H4 (cell line): Measurements from ENCODE around the gene UBL5. TPM values are rescaled to one million over a fixed set of nuclear protein-coding genes. Genes with fewer than 3 reads are reported as not detected.
"Not testable (repeated sequence)": the region's sequence is repeated elsewhere in the genome, so short reads cannot be mapped to it uniquely, and the experiment has no call there.

Source experiments
- DNase-seq: peaks from one replicate; pipeline ENCODE4 v3.0.0-alpha.2; 2015; ENCODE audit warnings: low spot score
- total RNA-seq: library from RNA; depleted of rRNA; stranded (reverse); fragments of >200 nt; shearing (Covaris generic); gene quantifications from 2 replicates; pipeline ENCODE4 v1.2.3, GENCODE V29; 2014

The UBL5 gene
- total RNA-seq, 1 experiment from 2014 or later: 736 TPM

GRCh38 chr19:9811139-9811538, 16.6 kb upstream of the UBL5 start:
- DNase-seq: no peak

GRCh38 chr19:9818175-9818733, 9.5 kb upstream of the UBL5 start:
- DNase-seq: no peak

- peak; percentile 98 for DNase-seq
Observed at GRCh38 chr19:9818734-9819595, 8.8 kb upstream of the UBL5 start, which contains the start of gene FBXL12. TSS of gene FBXL12 (minus strand) at chr19:9819079. CDS start at chr19:9818813, 266 bp downstream.

GRCh38 chr19:9819596-9819909, 8.2 kb upstream of the UBL5 start:
- DNase-seq: no peak

GRCh38 chr19:9820034-9820433, 7.7 kb upstream of the UBL5 start:
- DNase-seq: not testable (repeated sequence)

GRCh38 chr19:9823816-9824215, 3.9 kb upstream of the UBL5 start:
- no peak for DNase-seq

GRCh38 chr19:9828551-9829063, 889 bp downstream of the UBL5 start:
- DNase-seq: no peak

- no peak for DNase-seq
Observed at GRCh38 chr19:9834307-9834725, 6.6 kb downstream of the UBL5 start.

GRCh38 chr19:9834726-9835506, 7.2 kb downstream of the UBL5 start, which contains the start of gene PIN1:
TSS of gene PIN1 (plus strand) at chr19:9835318. CDS start at chr19:9835345, 27 bp downstream.
- DNase-seq: peak; percentile 96

- no peak for DNase-seq
Observed at GRCh38 chr19:9835507-9835949, 7.8 kb downstream of the UBL5 start.

GRCh38 chr19:9836021-9836420, 8.3 kb downstream of the UBL5 start:
- DNase-seq: no peak

GRCh38 chr19:9838324-9838723, 10.6 kb downstream of the UBL5 start:
- no peak for DNase-seq

GRCh38 chr19:9839415-9839814, 11.7 kb downstream of the UBL5 start:
- no peak for DNase-seq

GRCh38 chr19:9842834-9843625, 15.3 kb downstream of the UBL5 start:
- no peak for DNase-seq

GRCh38 chr19:9843626-9844273, 16.0 kb downstream of the UBL5 start:
- DNase-seq: not testable (repeated sequence)

- DNase-seq: peak; percentile 87
Observed at GRCh38 chr19:9847087-9847671, 19.5 kb downstream of the UBL5 start.

GRCh38 chr19:9848060-9848459, 20.3 kb downstream of the UBL5 start:
- DNase-seq: no peak

- DNase-seq: no peak
Observed at GRCh38 chr19:9848762-9849161, 21.0 kb downstream of the UBL5 start.

GRCh38 chr19:9849791-9850190, 22.1 kb downstream of the UBL5 start:
- no peak for DNase-seq

GRCh38 chr19:9850235-9850959, 22.7 kb downstream of the UBL5 start:
- no peak for DNase-seq
